GM12878 (cell line): Measurements from ENCODE around the gene ITM2C. TPM values are rescaled to one million over a fixed set of nuclear protein-coding genes. Genes with fewer than 3 reads are reported as not detected.
A peak's percentile ranks its signal among the peaks of the same experiment; 100 is the strongest.

Source experiments
- CBX3 ChIP-seq: fragments of 200-600 bp; sonication (generic); IDR thresholded peaks from 2 replicates; pipeline ENCODE4 v1.6.1; 2016; ENCODE audit warnings: low read depth, borderline replicate concordance
- CREB1 ChIP-seq: IDR thresholded peaks from 2 replicates; pipeline ENCODE4 v1.6.1; 2012; ENCODE audit warnings: low read depth, mild to moderate bottlenecking, inconsistent platforms
- KDM1A ChIP-seq: fragments of 200-600 bp; sonication (generic); IDR thresholded peaks from 2 replicates; pipeline ENCODE4 v1.6.1; 2016; ENCODE audit warnings: borderline replicate concordance
- KLF5 ChIP-seq: fragments of 450-650 bp; IDR thresholded peaks from 2 replicates; pipeline ENCODE4 v1.6.1; 2014; ENCODE audit warnings: mild to moderate bottlenecking; ENCODE audit not compliant: partially characterized antibody
- MLLT1 ChIP-seq: fragments of 450-650 bp; IDR thresholded peaks from 2 replicates; pipeline ENCODE4 v1.6.1; 2016; ENCODE audit warnings: mild to moderate bottlenecking
- MYB ChIP-seq: fragments of 150-350 bp; IDR thresholded peaks from 2 replicates; pipeline ENCODE4 v1.6.1; 2014; ENCODE audit warnings: mild to moderate bottlenecking, low read depth, low read length, borderline replicate concordance
- MYC ChIP-seq: IDR thresholded peaks from 2 replicates; pipeline ENCODE4 v1.6.1; 2011; ENCODE audit warnings: mild to moderate bottlenecking, low read length, moderate library complexity, inconsistent platforms; ENCODE audit not compliant: insufficient read depth, insufficient replicate concordance, insufficient read length, severe bottlenecking
- NFIC ChIP-seq: IDR thresholded peaks from 2 replicates; pipeline ENCODE4 v1.6.1; 2012; ENCODE audit warnings: low read depth, mild to moderate bottlenecking, inconsistent platforms, low read length, moderate library complexity
- NFYA ChIP-seq: IDR thresholded peaks from 2 replicates; pipeline ENCODE4 v1.6.1; 2011; ENCODE audit warnings: low read depth, mild to moderate bottlenecking, low read length, improper control_type of control experiment, borderline replicate concordance
- PAX5 ChIP-seq: IDR thresholded peaks from 2 replicates; pipeline ENCODE4 v1.6.1; 2011; ENCODE audit warnings: low read depth, low read length, borderline replicate concordance
- POLR2AphosphoS2 ChIP-seq: IDR thresholded peaks from 2 replicates; pipeline ENCODE4 v1.6.1; 2011; ENCODE audit warnings: low read depth, mild to moderate bottlenecking, low read length, improper control_type of control experiment, moderate library complexity
- RELB ChIP-seq: fragments of 450-650 bp; IDR thresholded peaks from 2 replicates; pipeline ENCODE4 v1.6.1; 2017; ENCODE audit warnings: low read depth, mild to moderate bottlenecking, moderate library complexity
- SRF ChIP-seq, 2 experiments: IDR thresholded peaks; 2 replicates each; pipeline ENCODE4 v1.6.1; 2011; ENCODE audit warnings: low read depth in 2 of 2, low read length in 2 of 2, mild to moderate bottlenecking in 1 of 2, moderate library complexity in 1 of 2
- ZBED1 ChIP-seq: IDR thresholded peaks from 2 replicates; pipeline ENCODE4 v1.6.1; 2016; ENCODE audit warnings: borderline replicate concordance
- ZSCAN29 ChIP-seq: fragments of 450-650 bp; IDR thresholded peaks from 2 replicates; pipeline ENCODE4 v1.6.1; 2017; ENCODE audit warnings: mild to moderate bottlenecking, moderate library complexity
- polyA plus RNA-seq, 11 experiments: library from polyadenylated mRNA; depleted of rRNA in 4 of 11; unstranded in 6 of 11; stranded (reverse) in 5 of 11; fragments of >200 nt; fragmentation: Nextera tagmentation in 4 of 11; fragmentation: Illumina TruSeq in 1 of 11; extraction: Ambion mirVana in 4 of 11; extraction: Trizol in 1 of 11; gene quantifications; 1 replicate in 1 of 11; 2 replicates in 10 of 11; pipeline versions ENCODE4 v1.2.1 to v1.2.3, GENCODE V29; 2011 to 2016; ENCODE audit warnings: inconsistent platforms in 2 of 11, missing spikeins in 2 of 11, low read depth in 1 of 11
- total RNA-seq, 4 experiments: library from RNA; depleted of rRNA in 3 of 4; stranded (reverse); fragments of >200 nt in 3 of 4; fragmentation: Illumina TruSeq in 1 of 4; extraction: Trizol in 1 of 4; gene quantifications; 2 replicates each; pipeline versions ENCODE4 v1.2.1 to v1.2.3, GENCODE V29; 2013 to 2021
- TF ChIP-seq, protein P1 (sequence below): fragments of 450-650 bp; IDR thresholded peaks from 2 replicates; pipeline ENCODE4 v1.6.1; 2016; ENCODE audit warnings: mild to moderate bottlenecking
- TF ChIP-seq, protein P2 (sequence below): IDR thresholded peaks from 2 replicates; pipeline ENCODE4 v1.6.1; 2012; ENCODE audit warnings: mild to moderate bottlenecking, low read depth, low read length
- TF ChIP-seq, protein P3 (sequence below): fragments of 450-650 bp; formaldehyde crosslinking; IDR thresholded peaks from 2 replicates; pipeline ENCODE4 v1.5.0; 2022; ENCODE audit warnings: mild to moderate bottlenecking, missing genetic modification characterization

Gene ITM2C
- total and polyA plus RNA-seq, 10 of the 15 experiments (the other 5 are each of a cell fraction or from before 2014, with no cell fraction given) = 5.4 to 195 (median 149) TPM

- no peak for TF ChIP-seq MYC
- no peak for TF ChIP-seq CBX3
- TF ChIP-seq ZSCAN29 = no peak
- TF ChIP-seq KDM1A = no peak
- no peak for TF ChIP-seq POLR2AphosphoS2
- TF ChIP-seq, protein P1, sequence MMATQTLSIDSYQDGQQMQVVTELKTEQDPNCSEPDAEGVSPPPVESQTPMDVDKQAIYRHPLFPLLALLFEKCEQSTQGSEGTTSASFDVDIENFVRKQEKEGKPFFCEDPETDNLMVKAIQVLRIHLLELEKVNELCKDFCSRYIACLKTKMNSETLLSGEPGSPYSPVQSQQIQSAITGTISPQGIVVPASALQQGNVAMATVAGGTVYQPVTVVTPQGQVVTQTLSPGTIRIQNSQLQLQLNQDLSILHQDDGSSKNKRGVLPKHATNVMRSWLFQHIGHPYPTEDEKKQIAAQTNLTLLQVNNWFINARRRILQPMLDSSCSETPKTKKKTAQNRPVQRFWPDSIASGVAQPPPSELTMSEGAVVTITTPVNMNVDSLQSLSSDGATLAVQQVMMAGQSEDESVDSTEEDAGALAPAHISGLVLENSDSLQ = peak; percentile 6; the same call in 1 of the 2 replicates
- TF ChIP-seq CREB1 = no peak
- no peak for TF ChIP-seq NFYA
- no peak; a peak in 1 of 4 replicates for TF ChIP-seq SRF (IDR thresholded peaks at IDR 0.05; ENCODE audit: low read depth in 2 of 2, low read length in 2 of 2)
- TF ChIP-seq MLLT1 = no peak
- TF ChIP-seq, protein P2, sequence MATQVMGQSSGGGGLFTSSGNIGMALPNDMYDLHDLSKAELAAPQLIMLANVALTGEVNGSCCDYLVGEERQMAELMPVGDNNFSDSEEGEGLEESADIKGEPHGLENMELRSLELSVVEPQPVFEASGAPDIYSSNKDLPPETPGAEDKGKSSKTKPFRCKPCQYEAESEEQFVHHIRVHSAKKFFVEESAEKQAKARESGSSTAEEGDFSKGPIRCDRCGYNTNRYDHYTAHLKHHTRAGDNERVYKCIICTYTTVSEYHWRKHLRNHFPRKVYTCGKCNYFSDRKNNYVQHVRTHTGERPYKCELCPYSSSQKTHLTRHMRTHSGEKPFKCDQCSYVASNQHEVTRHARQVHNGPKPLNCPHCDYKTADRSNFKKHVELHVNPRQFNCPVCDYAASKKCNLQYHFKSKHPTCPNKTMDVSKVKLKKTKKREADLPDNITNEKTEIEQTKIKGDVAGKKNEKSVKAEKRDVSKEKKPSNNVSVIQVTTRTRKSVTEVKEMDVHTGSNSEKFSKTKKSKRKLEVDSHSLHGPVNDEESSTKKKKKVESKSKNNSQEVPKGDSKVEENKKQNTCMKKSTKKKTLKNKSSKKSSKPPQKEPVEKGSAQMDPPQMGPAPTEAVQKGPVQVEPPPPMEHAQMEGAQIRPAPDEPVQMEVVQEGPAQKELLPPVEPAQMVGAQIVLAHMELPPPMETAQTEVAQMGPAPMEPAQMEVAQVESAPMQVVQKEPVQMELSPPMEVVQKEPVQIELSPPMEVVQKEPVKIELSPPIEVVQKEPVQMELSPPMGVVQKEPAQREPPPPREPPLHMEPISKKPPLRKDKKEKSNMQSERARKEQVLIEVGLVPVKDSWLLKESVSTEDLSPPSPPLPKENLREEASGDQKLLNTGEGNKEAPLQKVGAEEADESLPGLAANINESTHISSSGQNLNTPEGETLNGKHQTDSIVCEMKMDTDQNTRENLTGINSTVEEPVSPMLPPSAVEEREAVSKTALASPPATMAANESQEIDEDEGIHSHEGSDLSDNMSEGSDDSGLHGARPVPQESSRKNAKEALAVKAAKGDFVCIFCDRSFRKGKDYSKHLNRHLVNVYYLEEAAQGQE = no peak
- TF ChIP-seq, protein P3, sequence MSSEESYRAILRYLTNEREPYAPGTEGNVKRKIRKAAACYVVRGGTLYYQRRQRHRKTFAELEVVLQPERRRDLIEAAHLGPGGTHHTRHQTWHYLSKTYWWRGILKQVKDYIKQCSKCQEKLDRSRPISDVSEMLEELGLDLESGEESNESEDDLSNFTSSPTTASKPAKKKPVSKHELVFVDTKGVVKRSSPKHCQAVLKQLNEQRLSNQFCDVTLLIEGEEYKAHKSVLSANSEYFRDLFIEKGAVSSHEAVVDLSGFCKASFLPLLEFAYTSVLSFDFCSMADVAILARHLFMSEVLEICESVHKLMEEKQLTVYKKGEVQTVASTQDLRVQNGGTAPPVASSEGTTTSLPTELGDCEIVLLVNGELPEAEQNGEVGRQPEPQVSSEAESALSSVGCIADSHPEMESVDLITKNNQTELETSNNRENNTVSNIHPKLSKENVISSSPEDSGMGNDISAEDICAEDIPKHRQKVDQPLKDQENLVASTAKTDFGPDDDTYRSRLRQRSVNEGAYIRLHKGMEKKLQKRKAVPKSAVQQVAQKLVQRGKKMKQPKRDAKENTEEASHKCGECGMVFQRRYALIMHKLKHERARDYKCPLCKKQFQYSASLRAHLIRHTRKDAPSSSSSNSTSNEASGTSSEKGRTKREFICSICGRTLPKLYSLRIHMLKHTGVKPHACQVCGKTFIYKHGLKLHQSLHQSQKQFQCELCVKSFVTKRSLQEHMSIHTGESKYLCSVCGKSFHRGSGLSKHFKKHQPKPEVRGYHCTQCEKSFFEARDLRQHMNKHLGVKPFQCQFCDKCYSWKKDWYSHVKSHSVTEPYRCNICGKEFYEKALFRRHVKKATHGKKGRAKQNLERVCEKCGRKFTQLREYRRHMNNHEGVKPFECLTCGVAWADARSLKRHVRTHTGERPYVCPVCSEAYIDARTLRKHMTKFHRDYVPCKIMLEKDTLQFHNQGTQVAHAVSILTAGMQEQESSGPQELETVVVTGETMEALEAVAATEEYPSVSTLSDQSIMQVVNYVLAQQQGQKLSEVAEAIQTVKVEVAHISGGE = no peak
- TF ChIP-seq KLF5 = no peak
- peak; percentile 59; the same call in 1 of the 2 replicates for TF ChIP-seq NFIC
- TF ChIP-seq ZBED1 = no peak
- no peak for TF ChIP-seq MYB
- TF ChIP-seq RELB = peak; percentile 21; the same call in 1 of the 2 replicates
- TF ChIP-seq PAX5 = peak; percentile 91
Measured at GRCh38 chr2:230873661-230874401, 9.1 kb downstream of the ITM2C start (continued).
